HEK293T (cell line): ENCODE measurements around the gene LRRIQ3.

Source experiments
- ARNT ChIP-seq: fragments of 450-650 bp; IDR thresholded peaks from 2 replicates; pipeline ENCODE4 v1.6.1; 2017; ENCODE audit warnings: mild to moderate bottlenecking
- BHLHE40 ChIP-seq: fragments of 450-650 bp; IDR thresholded peaks from 2 replicates; pipeline ENCODE4 v1.6.1; 2016; ENCODE audit warnings: mild to moderate bottlenecking, moderate library complexity, borderline replicate concordance
- ELF4 ChIP-seq: fragments of 450-650 bp; IDR thresholded peaks from 2 replicates; pipeline ENCODE4 v1.6.1; 2017; ENCODE audit warnings: antibody characterized with exemption
- FOXA1 ChIP-seq: fragments of 450-650 bp; IDR thresholded peaks from 2 replicates; pipeline ENCODE4 v1.6.1; 2016; ENCODE audit warnings: mild to moderate bottlenecking
- FOXK2 ChIP-seq: fragments of 450-650 bp; IDR thresholded peaks from 2 replicates; pipeline ENCODE4 v1.6.1; 2016; ENCODE audit warnings: mild to moderate bottlenecking
- FOXM1 ChIP-seq: fragments of 450-650 bp; IDR thresholded peaks from 2 replicates; pipeline ENCODE4 v1.6.1; 2017; ENCODE audit warnings: mild to moderate bottlenecking, borderline replicate concordance
- HDGF ChIP-seq: fragments of 450-650 bp; IDR thresholded peaks from 2 replicates; pipeline ENCODE4 v1.6.1; 2017; ENCODE audit warnings: antibody characterized with exemption, borderline replicate concordance
- LEF1 ChIP-seq: fragments of 450-650 bp; IDR thresholded peaks from 2 replicates; pipeline ENCODE4 v1.6.1; 2017; ENCODE audit warnings: mild to moderate bottlenecking, borderline replicate concordance
- NFRKB ChIP-seq: fragments of 450-650 bp; IDR thresholded peaks from 2 replicates; pipeline ENCODE4 v1.6.1; 2016; ENCODE audit warnings: mild to moderate bottlenecking, moderate library complexity
- PKNOX1 ChIP-seq: fragments of 450-650 bp; IDR thresholded peaks from 2 replicates; pipeline ENCODE4 v1.6.1; 2016
- SP1 ChIP-seq: fragments of 450-650 bp; IDR thresholded peaks from 2 replicates; pipeline ENCODE4 v1.6.1; 2017
- SUZ12 ChIP-seq: fragments of 450-650 bp; IDR thresholded peaks from 2 replicates; pipeline ENCODE4 v1.6.1; 2016; ENCODE audit warnings: mild to moderate bottlenecking
- TARDBP ChIP-seq: fragments of 450-650 bp; IDR thresholded peaks from 2 replicates; pipeline ENCODE4 v1.6.1; 2016
- ZNF384 ChIP-seq: fragments of 450-650 bp; IDR thresholded peaks from 2 replicates; pipeline ENCODE4 v1.6.1; 2016

- TF ChIP-seq ARNT (no peak), TARDBP (no peak), FOXM1 (no peak), SP1 (no peak), ELF4 (no peak), SUZ12 (no peak), FOXK2 (no peak), FOXA1 (no peak), LEF1 (no peak), PKNOX1 (no peak), HDGF (no peak), ZNF384 (no peak), BHLHE40 (no peak), NFRKB (no peak)
Measured at GRCh38 chr1:74083128-74083527, 114.8 kb downstream of the LRRIQ3 start.
